ENCODE measurements around the gene FZD10.

The FZD10 gene

DNA sequence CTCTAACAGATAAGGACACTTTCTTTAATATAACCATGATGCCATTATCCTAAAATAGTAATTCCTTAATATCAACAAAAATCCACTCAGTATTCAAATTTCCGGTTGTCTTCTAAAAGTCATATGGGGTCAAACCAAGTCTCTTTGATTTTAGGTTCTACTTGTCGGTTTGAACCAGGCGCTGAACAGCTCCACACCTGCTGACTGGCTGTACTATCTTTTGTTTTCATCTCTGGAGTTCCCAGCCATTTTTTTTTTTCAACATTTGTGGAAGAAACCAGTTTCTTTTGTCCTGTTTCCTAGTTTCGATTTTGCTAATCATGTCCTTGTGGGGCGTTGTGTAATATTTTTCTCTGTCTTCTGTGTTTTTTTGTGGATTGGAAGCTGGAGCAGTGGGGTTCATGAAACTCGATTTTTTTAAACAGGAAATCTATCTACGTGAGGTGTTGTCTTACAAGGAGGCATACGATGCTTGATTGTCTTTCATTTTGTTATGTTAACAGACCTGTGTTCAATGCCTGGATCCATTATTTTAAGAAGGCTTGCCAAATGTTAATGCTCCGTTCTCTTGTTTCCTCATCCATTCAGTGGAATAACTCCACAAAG is 50.2 kb downstream of the FZD10 start:
- TF ChIP-seq, protein P1, sequence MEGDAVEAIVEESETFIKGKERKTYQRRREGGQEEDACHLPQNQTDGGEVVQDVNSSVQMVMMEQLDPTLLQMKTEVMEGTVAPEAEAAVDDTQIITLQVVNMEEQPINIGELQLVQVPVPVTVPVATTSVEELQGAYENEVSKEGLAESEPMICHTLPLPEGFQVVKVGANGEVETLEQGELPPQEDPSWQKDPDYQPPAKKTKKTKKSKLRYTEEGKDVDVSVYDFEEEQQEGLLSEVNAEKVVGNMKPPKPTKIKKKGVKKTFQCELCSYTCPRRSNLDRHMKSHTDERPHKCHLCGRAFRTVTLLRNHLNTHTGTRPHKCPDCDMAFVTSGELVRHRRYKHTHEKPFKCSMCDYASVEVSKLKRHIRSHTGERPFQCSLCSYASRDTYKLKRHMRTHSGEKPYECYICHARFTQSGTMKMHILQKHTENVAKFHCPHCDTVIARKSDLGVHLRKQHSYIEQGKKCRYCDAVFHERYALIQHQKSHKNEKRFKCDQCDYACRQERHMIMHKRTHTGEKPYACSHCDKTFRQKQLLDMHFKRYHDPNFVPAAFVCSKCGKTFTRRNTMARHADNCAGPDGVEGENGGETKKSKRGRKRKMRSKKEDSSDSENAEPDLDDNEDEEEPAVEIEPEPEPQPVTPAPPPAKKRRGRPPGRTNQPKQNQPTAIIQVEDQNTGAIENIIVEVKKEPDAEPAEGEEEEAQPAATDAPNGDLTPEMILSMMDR (IDR thresholded peaks at IDR 0.05; ENCODE audit: low read depth, low read length) = no peak
- H3K4me3 ChIP-seq (ENCODE audit: low read depth, low read length) = no peak overlapping the region

GRCh38 chr12:130213249-130213648 is 51.0 kb downstream of the FZD10 start:
- TF ChIP-seq, protein P1 (IDR thresholded peaks at IDR 0.05; ENCODE audit: low read depth, low read length) = no peak
- no peak overlapping the region for H3K4me3 ChIP-seq (ENCODE audit: low read depth, low read length)

GRCh38 chr12:130214686-130215395 is 52.6 kb downstream of the FZD10 start:
- TF ChIP-seq, protein P1 (IDR thresholded peaks at IDR 0.05; ENCODE audit: low read depth, low read length) = no peak
- no peak overlapping the region for H3K4me3 ChIP-seq (ENCODE audit: low read depth, low read length)
